HepG2 (cell line): ENCODE data around the gene BRPF1. TPM values are rescaled to one million over a fixed set of nuclear protein-coding genes. Genes with fewer than 3 reads are reported as not detected.

ENCODE experiments used
- CENPX ChIP-seq: sonication (generic); formaldehyde crosslinking; IDR thresholded peaks from 2 replicates; pipeline ENCODE4 v1.9.0; 2021; ENCODE audit warnings: mild to moderate bottlenecking, missing genetic modification reagents, moderate library complexity
- FOSL1 ChIP-seq: sonication (generic); formaldehyde crosslinking; IDR thresholded peaks from 2 replicates; pipeline ENCODE4 v1.9.0; 2021; ENCODE audit warnings: missing genetic modification reagents, borderline replicate concordance
- FOXA1 ChIP-seq, 2 experiments: fragments of 450-650 bp in 1 of 2; sonication (generic) in 1 of 2; formaldehyde crosslinking in 1 of 2; IDR thresholded peaks; 2 replicates each; pipeline versions ENCODE4 v1.4.0 to v1.6.1; 2016 to 2020; ENCODE audit warnings: missing genetic modification reagents in 1 of 2
- GATA4 ChIP-seq: sonication (generic); IDR thresholded peaks from 2 replicates; pipeline ENCODE4 v1.6.1; 2016; ENCODE audit warnings: antibody characterized with exemption, low read depth, borderline replicate concordance
- KAT2B ChIP-seq: fragments of 150-350 bp; IDR thresholded peaks from 2 replicates; pipeline ENCODE4 v1.6.1; 2014; ENCODE audit warnings: low read depth, low read length, borderline replicate concordance
- MAFG ChIP-seq: sonication (generic); formaldehyde crosslinking; IDR thresholded peaks from 2 replicates; pipeline ENCODE4 v1.5.1; 2020; ENCODE audit warnings: mild to moderate bottlenecking, missing genetic modification reagents
- NCOR1 ChIP-seq: fragments of 200-600 bp; sonication (generic); IDR thresholded peaks from 2 replicates; pipeline ENCODE4 v1.7.0; 2017; ENCODE audit warnings: antibody characterized with exemption, low read length, borderline replicate concordance
- RAD21 ChIP-seq: fragments of 450-650 bp; formaldehyde crosslinking; IDR thresholded peaks from 2 replicates; pipeline ENCODE4 v1.5.0; 2020; ENCODE audit warnings: mild to moderate bottlenecking
- RAD51 ChIP-seq: fragments of 450-650 bp; IDR thresholded peaks from 2 replicates; pipeline ENCODE4 v1.6.1; 2016; ENCODE audit warnings: borderline replicate concordance
- RXRA ChIP-seq: sonication (generic); formaldehyde crosslinking; IDR thresholded peaks from 2 replicates; pipeline ENCODE4 v1.5.1; 2020; ENCODE audit warnings: missing genetic modification reagents
- RXRB ChIP-seq: IDR thresholded peaks from 2 replicates; pipeline ENCODE4 v1.6.1; 2016; ENCODE audit warnings: borderline replicate concordance, missing genetic modification reagents, missing compliant biosample characterization
- ZFAT ChIP-seq: sonication (generic); formaldehyde crosslinking; conservative IDR thresholded peaks from 2 replicates; pipeline ENCODE4 v1.8.1; 2023; ENCODE audit warnings: missing genetic modification reagents, inconsistent platforms
- ZNF10 ChIP-seq: sonication (generic); formaldehyde crosslinking; IDR thresholded peaks from 2 replicates; pipeline ENCODE4 v1.4.0; 2020; ENCODE audit warnings: mild to moderate bottlenecking, low read depth, missing genetic modification reagents, borderline replicate concordance
- ZNF17 ChIP-seq: sonication (generic); formaldehyde crosslinking; IDR thresholded peaks from 2 replicates; pipeline ENCODE4 v1.5.0; 2020; ENCODE audit warnings: mild to moderate bottlenecking, missing genetic modification reagents
- ZNF282 ChIP-seq: fragments of 450-650 bp; IDR thresholded peaks from 2 replicates; pipeline ENCODE4 v1.6.1; 2018; ENCODE audit not compliant: partially characterized antibody
- ZNF614 ChIP-seq: IDR thresholded peaks from 2 replicates; pipeline ENCODE4 v1.6.1; 2018; ENCODE audit warnings: missing biosample characterization, missing genetic modification reagents, inconsistent platforms, borderline replicate concordance
- ZNF777 ChIP-seq: sonication (generic); formaldehyde crosslinking; IDR thresholded peaks from 2 replicates; pipeline ENCODE4 v1.4.0; 2020; ENCODE audit warnings: missing genetic modification reagents
- polyA plus RNA-seq, 8 experiments: library from polyadenylated mRNA; depleted of rRNA in 3 of 8; stranded (reverse) in 7 of 8; unstranded in 1 of 8; fragments of >200 nt; fragmentation: Illumina TruSeq in 4 of 8; extraction: Trizol in 4 of 8; gene quantifications; 2 replicates each; pipeline versions ENCODE4 v1.2.1 to v1.2.3, GENCODE V29; 2011 to 2016; ENCODE audit warnings: low read depth in 4 of 8, missing spikeins in 1 of 8, mixed read lengths in 1 of 8; ENCODE audit not compliant: insufficient read depth in 1 of 8
- total RNA-seq, 5 experiments: library from RNA; depleted of rRNA; stranded (reverse); fragments of >200 nt; fragmentation: Illumina TruSeq; extraction: Trizol; gene quantifications; 2 replicates each; pipeline ENCODE4 v1.2.3, GENCODE V29; 2016; ENCODE audit warnings: low read depth in 1 of 5
- TF ChIP-seq, protein P1 (sequence below): sonication (generic); formaldehyde crosslinking; IDR thresholded peaks from 2 replicates; pipeline ENCODE4 v1.8.1; 2023; ENCODE audit warnings: missing genetic modification reagents, inconsistent platforms, borderline replicate concordance
- TF ChIP-seq, protein P2 (sequence below): IDR thresholded peaks from 2 replicates; pipeline ENCODE4 v1.6.1; 2012; ENCODE audit warnings: low read depth, low read length, improper control_type of control experiment
- TF ChIP-seq, protein P3 (sequence below): IDR thresholded peaks from 2 replicates; pipeline ENCODE4 v1.6.1; 2016; ENCODE audit warnings: missing biosample characterization, missing genetic modification reagents, low read depth
- TF ChIP-seq, protein P4 (sequence below): sonication (generic); formaldehyde crosslinking; IDR thresholded peaks from 2 replicates; pipeline ENCODE4 v1.5.1; 2020; ENCODE audit warnings: missing genetic modification reagents, mild to moderate bottlenecking, borderline replicate concordance
- TF ChIP-seq, protein P5 (sequence below): sonication (generic); formaldehyde crosslinking; IDR thresholded peaks from 2 replicates; pipeline ENCODE4 v1.5.0; 2020; ENCODE audit warnings: mild to moderate bottlenecking, missing genetic modification reagents, moderate library complexity

Gene BRPF1
- total and polyA plus RNA-seq, 2 of the 13 experiments (the other 11 are each of a cell fraction or from before 2014, with no cell fraction given): 7.3 to 10.0 TPM

DNA sequence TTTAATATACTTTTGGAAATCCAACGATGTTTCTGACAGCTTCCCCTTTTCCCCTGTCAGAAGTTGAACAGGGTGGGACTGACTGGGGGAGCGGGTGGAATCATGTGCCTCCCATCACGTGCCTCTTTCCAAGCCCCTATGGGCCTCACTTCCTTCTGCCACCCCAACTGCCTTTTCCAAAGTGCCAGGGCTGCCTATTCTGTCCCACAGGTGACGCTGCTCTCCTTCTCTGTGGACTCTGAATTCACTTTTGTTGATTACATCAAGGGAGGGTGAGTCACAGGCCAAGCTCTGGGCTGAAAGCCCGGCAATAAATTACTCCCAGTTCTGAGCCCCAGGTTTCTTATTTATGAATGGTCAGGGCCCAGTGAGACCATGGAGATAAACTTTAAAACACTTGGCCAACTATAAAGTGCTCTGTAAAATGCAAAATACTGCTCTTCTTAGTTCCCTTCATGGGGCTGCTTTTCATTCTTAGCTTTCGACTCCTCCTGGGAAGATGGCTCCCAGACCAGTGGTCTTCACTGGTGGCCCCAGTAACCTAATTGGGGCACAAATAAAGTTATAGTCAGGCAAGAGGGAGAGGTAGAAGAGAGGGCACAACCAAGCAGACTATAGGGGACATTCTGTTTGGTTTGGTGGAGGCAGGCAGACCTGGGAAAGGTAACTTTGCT, 15.6 kb upstream of the BRPF1 start (continued):
- no peak for TF ChIP-seq ZFAT (CRISPR knock-in tag)
- TF ChIP-seq, protein P1, sequence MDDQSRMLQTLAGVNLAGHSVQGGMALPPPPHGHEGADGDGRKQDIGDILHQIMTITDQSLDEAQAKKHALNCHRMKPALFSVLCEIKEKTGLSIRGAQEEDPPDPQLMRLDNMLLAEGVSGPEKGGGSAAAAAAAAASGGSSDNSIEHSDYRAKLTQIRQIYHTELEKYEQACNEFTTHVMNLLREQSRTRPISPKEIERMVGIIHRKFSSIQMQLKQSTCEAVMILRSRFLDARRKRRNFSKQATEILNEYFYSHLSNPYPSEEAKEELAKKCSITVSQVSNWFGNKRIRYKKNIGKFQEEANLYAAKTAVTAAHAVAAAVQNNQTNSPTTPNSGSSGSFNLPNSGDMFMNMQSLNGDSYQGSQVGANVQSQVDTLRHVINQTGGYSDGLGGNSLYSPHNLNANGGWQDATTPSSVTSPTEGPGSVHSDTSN (CRISPR knock-in tag): no peak
- TF ChIP-seq MAFG: no peak
- TF ChIP-seq, protein P2, sequence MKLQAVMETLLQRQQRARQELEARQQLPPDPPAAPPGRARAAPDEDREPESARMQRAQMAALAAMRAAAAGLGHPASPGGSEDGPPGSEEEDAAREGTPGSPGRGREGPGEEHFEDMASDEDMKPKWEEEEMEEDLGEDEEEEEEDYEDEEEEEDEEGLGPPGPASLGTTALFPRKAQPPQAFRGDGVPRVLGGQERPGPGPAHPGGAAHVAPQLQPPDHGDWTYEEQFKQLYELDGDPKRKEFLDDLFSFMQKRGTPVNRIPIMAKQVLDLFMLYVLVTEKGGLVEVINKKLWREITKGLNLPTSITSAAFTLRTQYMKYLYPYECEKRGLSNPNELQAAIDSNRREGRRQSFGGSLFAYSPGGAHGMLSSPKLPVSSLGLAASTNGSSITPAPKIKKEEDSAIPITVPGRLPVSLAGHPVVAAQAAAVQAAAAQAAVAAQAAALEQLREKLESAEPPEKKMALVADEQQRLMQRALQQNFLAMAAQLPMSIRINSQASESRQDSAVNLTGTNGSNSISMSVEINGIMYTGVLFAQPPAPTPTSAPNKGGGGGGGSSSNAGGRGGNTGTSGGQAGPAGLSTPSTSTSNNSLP: peak; percentile 70; the same call in 1 of the 2 replicates
- TF ChIP-seq ZNF282: no peak
- TF ChIP-seq NCOR1: no peak
- peak; percentile 33; the same call in 1 of the 2 replicates for TF ChIP-seq RAD51
- TF ChIP-seq ZNF17: no peak
- no peak for TF ChIP-seq ZNF777
- TF ChIP-seq RAD21 (CRISPR knock-in tag): peak; percentile 85
- no peak for TF ChIP-seq FOXA1 (IDR thresholded peaks at IDR 0.05)
- TF ChIP-seq FOXA1 (CRISPR knock-in tag; IDR thresholded peaks at IDR 0.05): 0 out of 2 replicates have a peak, but pooled peaks have one; percentile 15
- TF ChIP-seq KAT2B: no peak
- peak; percentile 52; the same call in 1 of the 2 replicates for TF ChIP-seq RXRB
- peak; percentile 80; the same call in 1 of the 2 replicates for TF ChIP-seq ZNF614 (CRISPR knock-in tag)
- TF ChIP-seq, protein P3, sequence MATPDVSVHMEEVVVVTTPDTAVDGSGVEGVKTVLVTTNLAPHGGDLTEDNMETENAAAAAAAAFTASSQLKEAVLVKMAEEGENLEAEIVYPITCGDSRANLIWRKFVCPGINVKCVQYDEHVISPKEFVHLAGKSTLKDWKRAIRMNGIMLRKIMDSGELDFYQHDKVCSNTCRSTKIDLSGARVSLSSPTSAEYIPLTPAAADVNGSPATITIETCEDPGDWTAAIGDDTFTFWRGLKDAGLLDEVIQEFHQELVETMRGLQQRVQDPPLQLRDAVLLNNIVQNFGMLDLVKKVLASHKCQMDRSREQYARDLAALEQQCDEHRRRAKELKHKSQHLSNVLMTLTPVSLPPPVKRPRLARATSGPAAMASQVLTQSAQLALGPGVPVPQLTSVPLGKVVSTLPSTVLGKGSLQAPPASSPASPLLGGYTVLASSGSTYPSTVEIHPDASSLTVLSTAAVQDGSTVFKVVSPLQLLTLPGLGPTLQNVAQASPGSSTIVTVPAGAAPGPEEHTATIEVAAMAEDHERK (CRISPR knock-in tag): no peak
- TF ChIP-seq CENPX (CRISPR knock-in tag): no peak
- TF ChIP-seq GATA4: no peak
- TF ChIP-seq, protein P4, sequence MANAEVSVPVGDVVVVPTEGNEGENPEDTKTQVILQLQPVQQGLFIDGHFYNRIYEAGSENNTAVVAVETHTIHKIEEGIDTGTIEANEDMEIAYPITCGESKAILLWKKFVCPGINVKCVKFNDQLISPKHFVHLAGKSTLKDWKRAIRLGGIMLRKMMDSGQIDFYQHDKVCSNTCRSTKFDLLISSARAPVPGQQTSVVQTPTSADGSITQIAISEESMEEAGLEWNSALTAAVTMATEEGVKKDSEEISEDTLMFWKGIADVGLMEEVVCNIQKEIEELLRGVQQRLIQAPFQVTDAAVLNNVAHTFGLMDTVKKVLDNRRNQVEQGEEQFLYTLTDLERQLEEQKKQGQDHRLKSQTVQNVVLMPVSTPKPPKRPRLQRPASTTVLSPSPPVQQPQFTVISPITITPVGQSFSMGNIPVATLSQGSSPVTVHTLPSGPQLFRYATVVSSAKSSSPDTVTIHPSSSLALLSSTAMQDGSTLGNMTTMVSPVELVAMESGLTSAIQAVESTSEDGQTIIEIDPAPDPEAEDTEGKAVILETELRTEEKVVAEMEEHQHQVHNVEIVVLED (CRISPR knock-in tag): no peak
- TF ChIP-seq, protein P5, sequence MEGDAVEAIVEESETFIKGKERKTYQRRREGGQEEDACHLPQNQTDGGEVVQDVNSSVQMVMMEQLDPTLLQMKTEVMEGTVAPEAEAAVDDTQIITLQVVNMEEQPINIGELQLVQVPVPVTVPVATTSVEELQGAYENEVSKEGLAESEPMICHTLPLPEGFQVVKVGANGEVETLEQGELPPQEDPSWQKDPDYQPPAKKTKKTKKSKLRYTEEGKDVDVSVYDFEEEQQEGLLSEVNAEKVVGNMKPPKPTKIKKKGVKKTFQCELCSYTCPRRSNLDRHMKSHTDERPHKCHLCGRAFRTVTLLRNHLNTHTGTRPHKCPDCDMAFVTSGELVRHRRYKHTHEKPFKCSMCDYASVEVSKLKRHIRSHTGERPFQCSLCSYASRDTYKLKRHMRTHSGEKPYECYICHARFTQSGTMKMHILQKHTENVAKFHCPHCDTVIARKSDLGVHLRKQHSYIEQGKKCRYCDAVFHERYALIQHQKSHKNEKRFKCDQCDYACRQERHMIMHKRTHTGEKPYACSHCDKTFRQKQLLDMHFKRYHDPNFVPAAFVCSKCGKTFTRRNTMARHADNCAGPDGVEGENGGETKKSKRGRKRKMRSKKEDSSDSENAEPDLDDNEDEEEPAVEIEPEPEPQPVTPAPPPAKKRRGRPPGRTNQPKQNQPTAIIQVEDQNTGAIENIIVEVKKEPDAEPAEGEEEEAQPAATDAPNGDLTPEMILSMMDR (CRISPR knock-in tag): peak; percentile 91
- TF ChIP-seq FOSL1: peak; percentile 51; the same call in 1 of the 2 replicates
- no peak for TF ChIP-seq ZNF10 (CRISPR knock-in tag)
- no peak for TF ChIP-seq RXRA
